ENCODE measurements around the gene SLC35F3.

DNA sequence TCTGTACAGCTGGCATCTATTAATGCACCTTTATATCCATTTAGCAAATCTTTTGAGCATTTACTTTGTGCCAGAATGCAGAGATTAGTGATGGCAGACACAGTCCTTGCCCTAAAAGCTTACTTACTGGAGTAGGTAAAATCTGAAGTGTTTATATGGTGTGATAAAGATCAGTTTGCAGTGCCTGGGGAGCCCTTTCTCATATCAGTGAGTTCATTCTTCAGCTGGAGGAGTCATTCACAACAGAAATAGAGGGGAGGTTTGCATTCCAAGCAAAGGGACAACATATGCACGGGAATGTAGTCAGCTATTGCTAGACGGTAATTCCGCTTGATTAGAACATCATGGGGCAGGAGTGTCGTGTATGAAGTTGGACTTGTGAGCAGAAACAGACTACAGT lies 8.4 kb downstream of the SLC35F3 start:
- TF ChIP-seq EZH2 (IDR thresholded peaks at IDR 0.05; ENCODE audit: borderline replicate concordance, low read length) = no peak
- TF ChIP-seq, protein P1, sequence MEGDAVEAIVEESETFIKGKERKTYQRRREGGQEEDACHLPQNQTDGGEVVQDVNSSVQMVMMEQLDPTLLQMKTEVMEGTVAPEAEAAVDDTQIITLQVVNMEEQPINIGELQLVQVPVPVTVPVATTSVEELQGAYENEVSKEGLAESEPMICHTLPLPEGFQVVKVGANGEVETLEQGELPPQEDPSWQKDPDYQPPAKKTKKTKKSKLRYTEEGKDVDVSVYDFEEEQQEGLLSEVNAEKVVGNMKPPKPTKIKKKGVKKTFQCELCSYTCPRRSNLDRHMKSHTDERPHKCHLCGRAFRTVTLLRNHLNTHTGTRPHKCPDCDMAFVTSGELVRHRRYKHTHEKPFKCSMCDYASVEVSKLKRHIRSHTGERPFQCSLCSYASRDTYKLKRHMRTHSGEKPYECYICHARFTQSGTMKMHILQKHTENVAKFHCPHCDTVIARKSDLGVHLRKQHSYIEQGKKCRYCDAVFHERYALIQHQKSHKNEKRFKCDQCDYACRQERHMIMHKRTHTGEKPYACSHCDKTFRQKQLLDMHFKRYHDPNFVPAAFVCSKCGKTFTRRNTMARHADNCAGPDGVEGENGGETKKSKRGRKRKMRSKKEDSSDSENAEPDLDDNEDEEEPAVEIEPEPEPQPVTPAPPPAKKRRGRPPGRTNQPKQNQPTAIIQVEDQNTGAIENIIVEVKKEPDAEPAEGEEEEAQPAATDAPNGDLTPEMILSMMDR (conservative IDR thresholded peaks at IDR 0.05 in 1 of 2, IDR thresholded peaks at IDR 0.05 in 1 of 2; ENCODE audit: extremely low read depth in 1 of 2, insufficient read depth in 1 of 2, low read depth in 1 of 2, low read length in 2 of 2) = no peak

Measured in mammary epithelial cell (primary cell).